ENCODE measurements around the gene WDR41.

The WDR41 gene

DNA sequence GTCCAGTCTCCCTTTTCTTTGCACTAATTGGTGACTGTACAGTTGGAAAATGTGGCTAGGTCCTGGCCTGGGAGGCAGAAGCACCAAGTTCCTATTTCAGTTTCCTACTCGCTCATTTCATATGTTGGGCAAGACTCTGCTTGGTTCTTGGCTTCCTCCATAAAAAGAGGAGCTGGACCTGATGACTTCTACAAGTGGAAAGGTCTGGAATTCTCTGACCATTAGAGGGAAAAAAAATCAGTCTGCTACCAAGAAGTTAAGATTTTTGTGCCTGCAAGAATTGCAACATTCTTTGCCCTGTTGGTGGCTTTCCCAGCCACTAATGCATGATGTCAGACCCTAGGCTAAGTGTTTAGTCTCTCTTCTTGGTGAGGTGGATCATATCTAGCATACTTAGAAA, 91.5 kb downstream of the WDR41 start:
- H3K27ac ChIP-seq: no peak overlapping the region
- no peak overlapping the region for H3K4me2 ChIP-seq (ENCODE audit: low read length)
- H3K4me1 ChIP-seq: no peaks in the 10 kb centered on the region
- H3K9ac ChIP-seq: no peak overlapping the region
- no peaks in the 10 kb centered on the region for H3K36me3 ChIP-seq (ENCODE audit: control insufficient read depth, insufficient read depth, low read length)
- H2AFZ ChIP-seq: no peak overlapping the region
- H3K79me2 ChIP-seq: no peaks in the 10 kb centered on the region
- no peak overlapping the region for H3K4me3 ChIP-seq (ENCODE audit: low read depth, low read length)
- TF ChIP-seq, protein P1, sequence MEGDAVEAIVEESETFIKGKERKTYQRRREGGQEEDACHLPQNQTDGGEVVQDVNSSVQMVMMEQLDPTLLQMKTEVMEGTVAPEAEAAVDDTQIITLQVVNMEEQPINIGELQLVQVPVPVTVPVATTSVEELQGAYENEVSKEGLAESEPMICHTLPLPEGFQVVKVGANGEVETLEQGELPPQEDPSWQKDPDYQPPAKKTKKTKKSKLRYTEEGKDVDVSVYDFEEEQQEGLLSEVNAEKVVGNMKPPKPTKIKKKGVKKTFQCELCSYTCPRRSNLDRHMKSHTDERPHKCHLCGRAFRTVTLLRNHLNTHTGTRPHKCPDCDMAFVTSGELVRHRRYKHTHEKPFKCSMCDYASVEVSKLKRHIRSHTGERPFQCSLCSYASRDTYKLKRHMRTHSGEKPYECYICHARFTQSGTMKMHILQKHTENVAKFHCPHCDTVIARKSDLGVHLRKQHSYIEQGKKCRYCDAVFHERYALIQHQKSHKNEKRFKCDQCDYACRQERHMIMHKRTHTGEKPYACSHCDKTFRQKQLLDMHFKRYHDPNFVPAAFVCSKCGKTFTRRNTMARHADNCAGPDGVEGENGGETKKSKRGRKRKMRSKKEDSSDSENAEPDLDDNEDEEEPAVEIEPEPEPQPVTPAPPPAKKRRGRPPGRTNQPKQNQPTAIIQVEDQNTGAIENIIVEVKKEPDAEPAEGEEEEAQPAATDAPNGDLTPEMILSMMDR (IDR thresholded peaks at IDR 0.05): no peak
- H3K27me3 ChIP-seq (ENCODE audit: control insufficient read depth, insufficient read depth, low read length): no peaks in the 10 kb centered on the region
- H3K9me3 ChIP-seq (ENCODE audit: control insufficient read depth, low read length): no peaks in the 10 kb centered on the region

DNA sequence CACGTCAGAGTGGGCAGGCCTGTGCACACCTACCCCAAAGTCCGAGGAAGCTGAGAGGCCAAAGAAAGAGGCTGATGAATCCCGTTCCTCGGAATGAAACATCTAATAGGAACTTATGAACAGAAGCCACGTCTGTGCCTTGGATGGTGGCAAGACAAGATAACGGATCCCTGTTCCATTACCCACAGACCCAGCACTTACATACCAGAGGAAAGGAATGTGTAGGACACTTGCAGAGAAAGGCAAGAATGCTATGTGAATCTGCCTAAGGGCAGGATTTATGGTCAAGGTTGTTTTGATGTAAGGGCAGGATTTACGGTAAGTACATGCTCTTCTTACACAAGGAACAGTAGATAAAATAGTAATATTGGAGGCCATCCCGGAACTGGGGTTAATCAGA, 93.2 kb downstream of the WDR41 start:
- H3K36me3 ChIP-seq (ENCODE audit: control insufficient read depth, insufficient read depth, low read length): no peaks in the 10 kb centered on the region
- no peaks in the 10 kb centered on the region for H3K9me3 ChIP-seq (ENCODE audit: control insufficient read depth, low read length)
- no peak overlapping the region for H3K4me3 ChIP-seq (ENCODE audit: low read depth, low read length)
- no peaks in the 10 kb centered on the region for H3K4me1 ChIP-seq
- H3K79me2 ChIP-seq: no peaks in the 10 kb centered on the region
- H3K27ac ChIP-seq: no peak overlapping the region
- no peak overlapping the region for H3K4me2 ChIP-seq (ENCODE audit: low read length)
- H3K9ac ChIP-seq: no peak overlapping the region
- TF ChIP-seq, protein P1 (IDR thresholded peaks at IDR 0.05): no peak
- no peak overlapping the region for H2AFZ ChIP-seq
- H3K27me3 ChIP-seq (ENCODE audit: control insufficient read depth, insufficient read depth, low read length): no peaks in the 10 kb centered on the region

DNA sequence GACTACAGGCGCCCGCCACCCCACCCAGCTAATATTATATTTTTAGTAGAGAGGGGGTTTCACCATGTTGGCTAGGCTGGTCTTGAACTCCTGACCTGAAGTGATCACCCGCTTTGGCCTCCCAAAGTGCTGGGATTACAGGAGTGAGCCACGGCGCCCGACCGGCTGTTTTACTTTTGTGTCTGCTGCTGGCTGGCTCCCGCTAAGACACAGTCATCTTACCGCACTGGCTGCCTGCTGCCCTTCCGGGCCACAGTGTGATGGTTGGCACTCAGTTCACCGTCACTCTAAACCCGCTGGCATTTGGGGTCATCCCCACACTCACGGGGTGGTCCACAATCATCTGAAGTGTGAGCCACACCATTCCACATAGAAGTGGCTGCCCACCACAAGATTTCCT, 93.7 kb downstream of the WDR41 start:
- Histone ChIP-seq H3K9me3 (ENCODE audit: control insufficient read depth, low read length) (no peaks in the 10 kb centered on the region), H3K27ac (no peak overlapping the region), H3K79me2 (no peaks in the 10 kb centered on the region), H3K36me3 (ENCODE audit: control insufficient read depth, insufficient read depth, low read length) (no peaks in the 10 kb centered on the region), H3K9ac (no peak overlapping the region), H3K27me3 (ENCODE audit: control insufficient read depth, insufficient read depth, low read length) (no peaks in the 10 kb centered on the region), H2AFZ (no peak overlapping the region), H3K4me1 (no peaks in the 10 kb centered on the region), H3K4me3 (ENCODE audit: low read depth, low read length) (no peak overlapping the region), H3K4me2 (ENCODE audit: low read length) (no peak overlapping the region)
- TF ChIP-seq, protein P1 (IDR thresholded peaks at IDR 0.05): no peak

DNA sequence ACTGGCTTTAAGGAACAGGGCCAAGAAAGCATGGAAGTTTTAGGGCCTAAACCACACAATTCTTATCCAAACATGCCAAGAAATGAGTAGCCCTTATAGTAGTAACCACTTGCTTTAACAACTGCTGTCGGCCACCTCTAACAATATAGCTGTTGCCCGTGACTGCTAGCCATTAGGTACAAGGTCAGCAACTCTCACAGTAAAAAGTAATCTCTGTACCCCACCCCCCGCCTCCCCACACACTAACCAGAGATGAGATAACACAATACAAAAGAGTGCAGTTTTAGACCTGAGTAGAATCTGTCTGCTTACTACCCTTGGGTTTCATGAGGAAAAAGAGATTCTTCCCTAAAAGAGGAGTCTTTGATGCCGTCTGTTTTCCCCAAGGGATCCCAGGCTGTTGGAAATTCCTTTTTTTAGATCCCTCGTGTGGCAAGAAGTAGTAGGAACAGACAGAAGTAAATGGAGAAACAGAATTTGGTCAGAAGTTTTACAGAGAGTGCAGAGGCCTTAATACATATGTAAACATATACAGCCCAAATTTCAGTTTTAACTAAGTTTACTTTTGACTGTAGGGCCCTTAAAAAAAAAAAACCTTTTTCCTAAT, 94.3 kb downstream of the WDR41 start:
- Histone ChIP-seq H3K4me2 (ENCODE audit: low read length) (no peak overlapping the region), H2AFZ (no peak overlapping the region), H3K4me3 (ENCODE audit: low read depth, low read length) (no peak overlapping the region), H3K27ac (no peak overlapping the region), H3K9ac (no peak overlapping the region), H3K79me2 (no peaks in the 10 kb centered on the region), H3K4me1 (no peaks in the 10 kb centered on the region), H3K27me3 (ENCODE audit: control insufficient read depth, insufficient read depth, low read length) (no peaks in the 10 kb centered on the region), H3K36me3 (ENCODE audit: control insufficient read depth, insufficient read depth, low read length) (no peaks in the 10 kb centered on the region), H3K9me3 (ENCODE audit: control insufficient read depth, low read length) (no peaks in the 10 kb centered on the region)
- TF ChIP-seq, protein P1 (IDR thresholded peaks at IDR 0.05): no peak

DNA sequence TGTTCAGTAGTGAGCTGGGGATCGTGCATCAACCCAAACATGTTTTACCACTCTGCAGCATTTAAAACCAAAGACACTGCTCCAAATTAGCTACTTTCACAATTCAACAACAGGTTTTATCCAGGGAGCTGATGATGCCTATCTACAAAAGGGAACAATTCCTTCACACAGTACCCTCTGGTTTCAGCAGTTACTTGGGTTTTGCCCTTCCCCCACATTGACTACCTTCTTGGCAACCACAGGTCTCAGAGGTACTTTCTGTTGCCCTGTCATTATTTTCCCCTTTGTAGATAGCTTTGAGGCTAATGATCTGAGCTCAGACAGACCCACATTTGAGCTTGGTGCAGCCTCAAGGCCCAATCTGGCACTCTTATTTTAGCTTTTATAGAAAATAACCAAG, 96.1 kb downstream of the WDR41 start:
- no peaks in the 10 kb centered on the region for H3K9me3 ChIP-seq (ENCODE audit: control insufficient read depth, low read length)
- H3K4me1 ChIP-seq: no peaks in the 10 kb centered on the region
- no peak overlapping the region for H3K4me3 ChIP-seq (ENCODE audit: low read depth, low read length)
- no peaks in the 10 kb centered on the region for H3K27me3 ChIP-seq (ENCODE audit: control insufficient read depth, insufficient read depth, low read length)
- no peaks in the 10 kb centered on the region for H3K79me2 ChIP-seq
- TF ChIP-seq, protein P1 (IDR thresholded peaks at IDR 0.05): no peak
- H3K9ac ChIP-seq: no peak overlapping the region
- no peak overlapping the region for H2AFZ ChIP-seq
- no peak overlapping the region for H3K4me2 ChIP-seq (ENCODE audit: low read length)
- H3K27ac ChIP-seq: no peak overlapping the region
- no peaks in the 10 kb centered on the region for H3K36me3 ChIP-seq (ENCODE audit: control insufficient read depth, insufficient read depth, low read length)

All from parathyroid adenoma (tissue), 2 donors.